Measurements from ENCODE around the gene G3BP2. TPM values are rescaled to one million over a fixed set of nuclear protein-coding genes. Genes with fewer than 3 reads are reported as not detected.
A peak's percentile ranks its signal among the peaks of the same experiment; 100 is the strongest.
"Not testable (repeated sequence)": the region's sequence is repeated elsewhere in the genome, so short reads cannot be mapped to it uniquely, and the experiment has no call there.

The G3BP2 gene
- total RNA-seq, 4 donors from 2014 or later, result 51.5 to 90.2 (median 65.1) TPM

DNA sequence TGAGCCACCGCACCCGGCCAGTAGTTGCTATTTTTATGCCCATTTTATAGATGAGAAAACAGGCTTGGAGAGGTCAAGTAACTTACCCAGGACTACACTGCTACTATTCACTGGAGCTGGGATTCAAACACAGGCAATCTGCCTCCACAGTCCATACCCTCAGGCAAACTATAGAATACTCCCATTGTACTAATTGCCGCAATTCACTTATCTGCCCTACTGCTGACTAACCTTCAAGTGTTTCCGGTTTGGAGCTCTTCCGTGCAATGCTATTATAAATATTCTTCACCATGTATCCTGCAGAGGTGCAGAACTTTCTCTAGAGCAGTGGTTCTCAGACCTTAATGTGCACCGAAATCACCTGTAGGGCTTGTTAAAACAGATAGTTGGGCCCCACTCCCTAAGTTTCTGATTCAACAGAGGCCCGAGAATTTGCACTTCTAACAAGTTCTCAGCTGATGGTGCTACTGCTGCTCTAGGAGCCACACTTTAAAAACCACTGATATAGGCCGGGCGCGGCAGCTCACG is 1.9 kb upstream of the G3BP2 start:
- no peak overlapping the region for H3K27ac ChIP-seq
- no peaks in the 10 kb centered on the region for H3K36me3 ChIP-seq
- H3K9me3 ChIP-seq, result no peaks in the 10 kb centered on the region
- H3K27me3 ChIP-seq, result no peaks in the 10 kb centered on the region
- no peak overlapping the region for H3K4me3 ChIP-seq
- WGBS, 2 donors, result 85 to 95% methylated on average over 5 to 7 of the region's 11 CpGs
- H3K4me1 ChIP-seq, result peaks cover 19 to 35% (median 21%) of the 10 kb centered on the region in 3 donors
- intact Hi-C loops (cut with DNase I), result no loop called here
- no peak for DNase-seq
- no peak for TF ChIP-seq POLR2A (IDR thresholded peaks at IDR 0.05)
- TF ChIP-seq, protein P1, sequence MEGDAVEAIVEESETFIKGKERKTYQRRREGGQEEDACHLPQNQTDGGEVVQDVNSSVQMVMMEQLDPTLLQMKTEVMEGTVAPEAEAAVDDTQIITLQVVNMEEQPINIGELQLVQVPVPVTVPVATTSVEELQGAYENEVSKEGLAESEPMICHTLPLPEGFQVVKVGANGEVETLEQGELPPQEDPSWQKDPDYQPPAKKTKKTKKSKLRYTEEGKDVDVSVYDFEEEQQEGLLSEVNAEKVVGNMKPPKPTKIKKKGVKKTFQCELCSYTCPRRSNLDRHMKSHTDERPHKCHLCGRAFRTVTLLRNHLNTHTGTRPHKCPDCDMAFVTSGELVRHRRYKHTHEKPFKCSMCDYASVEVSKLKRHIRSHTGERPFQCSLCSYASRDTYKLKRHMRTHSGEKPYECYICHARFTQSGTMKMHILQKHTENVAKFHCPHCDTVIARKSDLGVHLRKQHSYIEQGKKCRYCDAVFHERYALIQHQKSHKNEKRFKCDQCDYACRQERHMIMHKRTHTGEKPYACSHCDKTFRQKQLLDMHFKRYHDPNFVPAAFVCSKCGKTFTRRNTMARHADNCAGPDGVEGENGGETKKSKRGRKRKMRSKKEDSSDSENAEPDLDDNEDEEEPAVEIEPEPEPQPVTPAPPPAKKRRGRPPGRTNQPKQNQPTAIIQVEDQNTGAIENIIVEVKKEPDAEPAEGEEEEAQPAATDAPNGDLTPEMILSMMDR (IDR thresholded peaks at IDR 0.05), result no peak

DNA sequence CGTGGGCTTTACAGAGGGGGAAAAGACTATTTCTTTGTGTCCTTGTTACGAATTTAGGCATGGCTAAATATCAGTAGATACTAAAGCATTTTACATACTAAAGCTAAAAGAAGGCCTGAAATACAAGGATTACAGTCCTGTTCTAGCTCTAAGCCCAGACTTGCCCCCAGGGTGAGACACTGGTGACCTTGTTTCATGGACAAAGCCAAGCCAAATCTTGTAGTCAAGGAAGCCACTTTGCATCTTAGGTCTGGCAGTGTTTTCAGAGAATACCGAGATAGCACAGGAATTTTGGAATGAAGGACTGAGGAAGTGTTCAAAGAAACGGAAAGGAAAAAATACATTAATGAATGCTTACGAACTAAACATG is 733 bp upstream of the G3BP2 start:
- Histone ChIP-seq H3K4me1 (peaks cover 22 to 46% (median 24%) of the 10 kb centered on the region in 3 donors), H3K36me3 (no peaks in the 10 kb centered on the region), H3K4me3 (peak overlapping the region; percentile 63 to 89 (median 84)), H3K9me3 (no peaks in the 10 kb centered on the region), H3K27me3 (no peaks in the 10 kb centered on the region), H3K27ac (peak overlapping the region; percentile 90 to 97 (median 94))
- intact Hi-C loops (cut with DNase I), result loop anchor here (5.0 kb wide), 1 partner anchor 48 kb away; the partner anchor contains the start of gene USO1
- WGBS, 2 donors, result 17 to 26% methylated on average over 5 of the region's 5 CpGs
- TF ChIP-seq POLR2A (IDR thresholded peaks at IDR 0.05), result no peak
- TF ChIP-seq, protein P1 (IDR thresholded peaks at IDR 0.05), result no peak
- DNase-seq, result no peak

DNA sequence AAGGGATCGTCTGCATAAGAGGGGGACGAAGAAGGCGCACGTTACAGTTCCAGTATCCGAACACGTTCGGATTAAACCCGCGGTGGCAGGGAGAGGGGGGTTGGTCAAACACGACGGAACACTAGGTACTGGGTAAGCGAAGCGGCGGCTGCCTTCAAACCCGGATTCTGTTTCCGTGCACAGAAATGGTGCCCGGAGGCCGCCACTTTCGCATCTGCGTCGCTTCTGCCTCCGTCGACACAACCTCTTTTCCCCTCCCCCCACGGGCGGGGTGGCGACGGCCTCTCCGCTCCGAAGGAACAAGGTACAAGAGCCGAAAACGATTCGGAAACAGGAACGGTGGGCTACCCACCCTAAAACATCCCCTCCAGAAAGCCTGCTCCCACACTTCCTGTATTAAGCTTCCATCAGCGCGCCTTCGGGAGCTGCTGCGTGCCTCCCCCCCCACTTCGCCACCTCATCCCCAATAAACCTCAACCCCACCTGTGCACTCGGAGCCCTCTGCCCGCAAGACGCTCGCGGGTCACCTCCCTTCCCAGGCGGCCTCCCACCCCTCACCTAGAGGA is 667 bp downstream of the G3BP2 start:
- TF ChIP-seq, protein P1 (IDR thresholded peaks at IDR 0.05), result no peak
- no peak for TF ChIP-seq POLR2A (IDR thresholded peaks at IDR 0.05)
- intact Hi-C loops (cut with DNase I), result loop anchor here (5.0 kb wide), 1 partner anchor 50 kb away; the partner anchor contains the start of gene USO1
- Histone ChIP-seq H3K36me3 (no peaks in the 10 kb centered on the region), H3K4me1 (peaks cover 24 to 55% (median 27%) of the 10 kb centered on the region in 3 donors), H3K27ac (peak overlapping the region; percentile 90 to 97 (median 94)), H3K4me3 (peak overlapping the region; percentile 63 to 89 (median 84)), H3K9me3 (no peaks in the 10 kb centered on the region), H3K27me3 (no peaks in the 10 kb centered on the region)
- 0% methylated on average over 26 to 37 of the region's 44 CpGs for whole genome bisulfite sequencing, 2 donors
- DNase-seq, result peak; percentile 31

DNA sequence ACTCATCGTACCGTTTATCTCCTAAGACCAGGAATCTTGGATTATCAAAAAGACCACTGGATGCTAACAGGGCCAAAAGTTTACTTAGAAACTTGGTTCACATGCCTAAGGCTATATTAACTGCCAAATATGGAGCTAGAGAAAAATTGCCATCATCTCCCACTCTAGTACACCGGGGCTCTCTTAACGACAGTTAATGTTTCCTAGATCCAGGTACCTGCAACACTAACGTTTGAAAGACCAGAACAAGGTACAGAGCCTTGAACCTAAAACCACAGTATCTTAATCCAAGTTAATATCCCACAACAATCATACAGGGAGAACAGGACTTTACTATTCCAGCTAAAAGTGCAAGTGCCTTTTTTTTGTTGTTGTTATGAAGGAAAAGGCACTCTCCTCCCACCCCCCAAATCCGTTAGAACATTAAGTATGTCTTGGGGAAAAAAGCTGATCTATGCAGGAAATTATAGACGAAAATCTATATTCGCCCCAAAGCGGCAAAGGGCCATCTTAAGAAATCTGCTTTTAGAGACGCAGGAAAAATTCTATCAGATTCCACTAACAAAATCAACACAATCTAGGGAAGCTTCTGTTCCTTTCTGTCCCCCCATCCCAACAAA is 1.3 kb downstream of the G3BP2 start:
- peaks cover 24 to 59% (median 27%) of the 10 kb centered on the region in 3 donors for H3K4me1 ChIP-seq
- H3K4me3 ChIP-seq, result peak overlapping the region; percentile 63 to 89 (median 84)
- intact Hi-C loops (cut with DNase I), result loop anchor here (5.0 kb wide), 1 partner anchor 50 kb away; the partner anchor contains the start of gene USO1
- no peaks in the 10 kb centered on the region for H3K27me3 ChIP-seq
- DNase-seq, result no peak
- 8% methylated on average over 10 of the region's 10 CpGs for WGBS, 2 donors
- no peaks in the 10 kb centered on the region for H3K9me3 ChIP-seq
- no peaks in the 10 kb centered on the region for H3K36me3 ChIP-seq
- H3K27ac ChIP-seq, result peak overlapping the region; percentile 90 to 97 (median 94)
- TF ChIP-seq POLR2A (IDR thresholded peaks at IDR 0.05), result no peak
- TF ChIP-seq, protein P1 (IDR thresholded peaks at IDR 0.05), result no peak

DNA sequence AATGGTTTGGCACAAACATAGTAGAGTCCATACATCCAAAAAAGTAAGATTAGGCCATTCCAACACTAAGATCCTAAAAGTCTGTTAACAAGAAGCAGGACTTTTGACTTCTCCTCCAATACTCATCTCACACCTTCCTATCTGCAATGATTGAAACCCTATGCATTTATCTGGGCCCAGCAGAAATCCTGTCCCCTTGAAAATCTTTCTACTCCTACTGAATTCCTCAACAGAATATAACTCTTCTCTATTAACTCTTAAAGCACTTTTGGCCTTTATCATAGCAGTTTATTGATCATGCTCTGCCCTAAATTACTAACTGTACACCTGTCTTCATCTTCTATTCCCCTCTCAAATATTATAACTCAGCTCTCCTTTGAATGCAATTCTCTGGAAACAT is 4.6 kb downstream of the G3BP2 start:
- Histone ChIP-seq H3K27me3 (no peaks in the 10 kb centered on the region), H3K4me1 (peaks cover 17 to 74% (median 26%) of the 10 kb centered on the region in 3 donors), H3K9me3 (no peaks in the 10 kb centered on the region), H3K4me3 (no peak overlapping the region), H3K36me3 (no peaks in the 10 kb centered on the region), H3K27ac (no peak overlapping the region)
- TF ChIP-seq POLR2A (IDR thresholded peaks at IDR 0.05), result no peak
- TF ChIP-seq, protein P1 (IDR thresholded peaks at IDR 0.05), result no peak
- DNase-seq, result no peak
- intact Hi-C loops (cut with DNase I), result no loop called here

DNA sequence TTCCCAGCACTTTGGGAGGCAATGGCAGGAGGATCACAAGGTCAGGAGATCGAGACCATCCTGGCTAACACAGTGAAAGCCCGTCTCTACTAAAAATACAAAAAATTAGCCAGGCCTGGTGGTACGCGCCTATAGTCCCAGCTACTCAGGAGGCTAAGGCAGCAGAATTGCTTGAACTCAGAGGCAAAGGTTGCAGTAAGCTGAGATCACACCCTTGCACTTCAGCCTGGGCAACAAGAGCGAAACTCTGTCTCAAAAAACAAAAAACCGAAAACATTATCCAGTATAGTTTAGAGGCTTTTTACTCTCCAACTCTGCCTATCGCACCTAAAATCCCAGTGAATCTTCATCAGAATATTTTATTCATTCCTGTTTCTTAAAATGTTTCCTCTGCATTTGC is 5.6 kb downstream of the G3BP2 start:
- H3K9me3 ChIP-seq; H3K27ac ChIP-seq; intact Hi-C loops (cut with DNase I); H3K27me3 ChIP-seq; H3K36me3 ChIP-seq; DNase-seq; H3K4me3 ChIP-seq: not testable (repeated sequence)
- 88 to 92% methylated on average over 7 of the region's 7 CpGs for WGBS, 2 donors
- H3K4me1 ChIP-seq, result peaks cover 17 to 73% (median 26%) of the 10 kb centered on the region in 3 donors

Measured in esophagus squamous epithelium (tissue), 5 donors.